Cardiac muscle cell (in vitro differentiated cells and primary cell): ENCODE data around the gene KRTAP4-9. TPM values are rescaled to one million over a fixed set of nuclear protein-coding genes. Genes with fewer than 3 reads are reported as not detected.
"Not testable (repeated sequence)": the region's sequence is repeated elsewhere in the genome, so short reads cannot be mapped to it uniquely, and the experiment has no call there.

Experiments
- DNase-seq, 2 donors: peaks; one replicate each; pipeline versions ENCODE4 v3.0.0 to v3.0.0-alpha.2; 2010 to 2017; ENCODE audit warnings: low read depth in 1 of 2, low spot score in 1 of 2
- H3K27ac ChIP-seq: fragments of 200-600 bp; sonication (generic); 2 replicates; pipeline ENCODE4 v1.5.1; 2016
- H3K27me3 ChIP-seq: fragments of 200-600 bp; sonication (generic); 2 replicates; pipeline ENCODE4 v1.6.0; 2016; ENCODE audit warnings: control low read depth
- H3K36me3 ChIP-seq: fragments of 200-600 bp; sonication (generic); 2 replicates; pipeline ENCODE4 v1.5.1; 2016; ENCODE audit warnings: control low read depth
- H3K4me1 ChIP-seq: fragments of 200-600 bp; sonication (generic); 2 replicates; pipeline ENCODE4 v1.8.1; 2017; ENCODE audit warnings: low read depth, mild to moderate bottlenecking, mixed run types
- H3K4me3 ChIP-seq: fragments of 200-600 bp; sonication (generic); 2 replicates; pipeline ENCODE4 v1.5.1; 2016; ENCODE audit warnings: mild to moderate bottlenecking
- H3K9me3 ChIP-seq: fragments of 200-600 bp; sonication (generic); 2 replicates; pipeline ENCODE4 v1.5.1; 2017; ENCODE audit warnings: low read depth, mild to moderate bottlenecking, control low read depth
- polyA plus RNA-seq: library from polyadenylated mRNA; unstranded; fragments of >200 nt; fragmentation: Nextera tagmentation; extraction: Ambion mirVana; gene quantifications from 2 replicates; pipeline ENCODE4 v1.2.1, GENCODE V29; 2016
- total RNA-seq: library from RNA; depleted of rRNA; stranded (reverse); fragments of >200 nt; gene quantifications from 2 replicates; pipeline ENCODE4 v1.2.3, GENCODE V29; 2016
- TF ChIP-seq, protein P1 (sequence below): IDR thresholded peaks from 2 replicates; pipeline ENCODE4 v1.5.1; 2012; ENCODE audit warnings: low read depth, mild to moderate bottlenecking, low read length

The KRTAP4-9 gene
- total and polyA plus RNA-seq, 2 experiments from 2014 or later, result not detected

- TF ChIP-seq, protein P1, sequence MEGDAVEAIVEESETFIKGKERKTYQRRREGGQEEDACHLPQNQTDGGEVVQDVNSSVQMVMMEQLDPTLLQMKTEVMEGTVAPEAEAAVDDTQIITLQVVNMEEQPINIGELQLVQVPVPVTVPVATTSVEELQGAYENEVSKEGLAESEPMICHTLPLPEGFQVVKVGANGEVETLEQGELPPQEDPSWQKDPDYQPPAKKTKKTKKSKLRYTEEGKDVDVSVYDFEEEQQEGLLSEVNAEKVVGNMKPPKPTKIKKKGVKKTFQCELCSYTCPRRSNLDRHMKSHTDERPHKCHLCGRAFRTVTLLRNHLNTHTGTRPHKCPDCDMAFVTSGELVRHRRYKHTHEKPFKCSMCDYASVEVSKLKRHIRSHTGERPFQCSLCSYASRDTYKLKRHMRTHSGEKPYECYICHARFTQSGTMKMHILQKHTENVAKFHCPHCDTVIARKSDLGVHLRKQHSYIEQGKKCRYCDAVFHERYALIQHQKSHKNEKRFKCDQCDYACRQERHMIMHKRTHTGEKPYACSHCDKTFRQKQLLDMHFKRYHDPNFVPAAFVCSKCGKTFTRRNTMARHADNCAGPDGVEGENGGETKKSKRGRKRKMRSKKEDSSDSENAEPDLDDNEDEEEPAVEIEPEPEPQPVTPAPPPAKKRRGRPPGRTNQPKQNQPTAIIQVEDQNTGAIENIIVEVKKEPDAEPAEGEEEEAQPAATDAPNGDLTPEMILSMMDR, result no peak
- Histone ChIP-seq H3K27ac (no peak overlapping the region), H3K36me3 (no peaks in the 10 kb centered on the region), H3K9me3 (no peaks in the 10 kb centered on the region), H3K4me3 (no peak overlapping the region), H3K4me1 (no peaks in the 10 kb centered on the region), H3K27me3 (no peaks in the 10 kb centered on the region)
- no peak for DNase-seq
Observed at GRCh38 chr17:41096055-41096454, 9.1 kb upstream of the KRTAP4-9 start.

GRCh38 chr17:41098042-41098441, 7.1 kb upstream of the KRTAP4-9 start, which contains the start of gene KRTAP4-8:
KRTAP4-8 (minus strand) TSS chr17:41098142; CDS start chr17:41098084, 58 bp downstream.
- Histone ChIP-seq H3K27ac (no peak within 1 kb of the TSS), H3K36me3 (no peaks in the 10 kb centered on the region), H3K27me3 (no peaks in the 10 kb centered on the region), H3K4me1 (no peaks in the 10 kb centered on the region), H3K4me3 (no peak within 1 kb of the TSS), H3K9me3 (no peaks in the 10 kb centered on the region)
- TF ChIP-seq, protein P1, result no peak
- no peak for DNase-seq

DNA sequence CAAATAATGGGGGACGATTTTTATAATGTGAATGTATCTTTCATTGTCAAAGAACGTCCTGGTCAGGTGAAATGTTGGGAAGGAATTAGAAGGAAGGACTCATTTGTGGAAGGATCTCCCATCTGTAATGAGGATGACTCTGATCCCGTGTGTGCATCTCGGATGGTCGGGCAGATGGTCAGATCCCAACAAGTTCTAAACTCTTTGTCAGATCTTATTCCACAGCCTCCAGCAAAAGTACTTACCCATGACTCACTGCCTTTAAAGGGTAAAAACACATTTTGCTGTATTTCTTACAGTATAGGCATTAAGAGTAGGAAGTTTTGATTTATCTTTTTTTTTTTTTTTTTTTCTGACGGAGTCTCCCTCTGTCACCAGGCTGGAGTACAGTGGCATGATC, 6.7 kb upstream of the KRTAP4-9 start:
- DNase-seq, result no peak
- Histone ChIP-seq H3K4me1 (no peaks in the 10 kb centered on the region), H3K27ac (no peak overlapping the region), H3K27me3 (no peaks in the 10 kb centered on the region), H3K36me3 (no peaks in the 10 kb centered on the region), H3K4me3 (no peak overlapping the region), H3K9me3 (no peaks in the 10 kb centered on the region)
- TF ChIP-seq, protein P1, result no peak

- H3K27me3 ChIP-seq, H3K4me1 ChIP-seq, H3K9me3 ChIP-seq, H3K36me3 ChIP-seq, H3K27ac ChIP-seq, H3K4me3 ChIP-seq, DNase-seq: not testable (repeated sequence)
Observed at GRCh38 chr17:41099682-41100480, 5.3 kb upstream of the KRTAP4-9 start.

GRCh38 chr17:41101586-41102259, 3.5 kb upstream of the KRTAP4-9 start, which contains the start of gene KRTAP4-16:
KRTAP4-16 (minus strand) TSS chr17:41102209; CDS start chr17:41102209, 0 bp downstream.
- no peaks in the 10 kb centered on the region for H3K9me3 ChIP-seq
- no peaks in the 10 kb centered on the region for H3K27me3 ChIP-seq
- TF ChIP-seq, protein P1, result no peak
- H3K27ac ChIP-seq, result no peak within 1 kb of the TSS
- DNase-seq, result no peak
- no peaks in the 10 kb centered on the region for H3K4me1 ChIP-seq
- H3K4me3 ChIP-seq, result no peak within 1 kb of the TSS
- no peaks in the 10 kb centered on the region for H3K36me3 ChIP-seq

DNA sequence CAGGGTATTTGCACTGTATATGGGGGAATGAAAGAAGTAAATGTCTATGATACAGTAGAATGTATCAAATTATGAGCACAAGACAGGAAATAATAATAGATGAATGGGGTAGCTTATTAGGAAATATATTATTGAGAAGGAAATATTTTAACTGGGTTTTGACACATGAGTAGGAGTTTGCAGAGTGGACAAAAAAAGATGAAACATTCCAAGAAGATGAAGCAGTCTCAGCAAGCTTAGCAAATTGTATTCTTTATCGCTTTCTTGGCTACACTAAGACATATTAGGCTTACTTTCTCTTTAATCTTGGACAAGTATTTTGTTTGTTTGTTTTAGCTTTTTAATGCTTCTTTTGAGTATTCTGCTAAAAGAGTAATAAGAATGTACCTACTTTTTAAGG, 1.3 kb upstream of the KRTAP4-9 start:
- H3K36me3 ChIP-seq, result no peaks in the 10 kb centered on the region
- H3K4me3 ChIP-seq, result no peak overlapping the region
- H3K27me3 ChIP-seq, result no peaks in the 10 kb centered on the region
- TF ChIP-seq, protein P1, result no peak
- no peak overlapping the region for H3K27ac ChIP-seq
- no peak for DNase-seq
- no peaks in the 10 kb centered on the region for H3K4me1 ChIP-seq
- no peaks in the 10 kb centered on the region for H3K9me3 ChIP-seq

GRCh38 chr17:41104386-41105038, 677 bp upstream of the KRTAP4-9 start:
- H3K27ac ChIP-seq, H3K36me3 ChIP-seq, DNase-seq, H3K4me1 ChIP-seq, H3K27me3 ChIP-seq, H3K4me3 ChIP-seq, H3K9me3 ChIP-seq: not testable (repeated sequence)
